IPS-NIHi7 (cell line): ENCODE measurements around the gene DNASE2.

Experiments used
- DNase-seq: peaks from one replicate; pipeline ENCODE4 v3.0.0; 2012; ENCODE audit warnings: mixed read lengths; ENCODE audit errors: extremely low spot score

DNASE2 gene

GRCh38 chr19:12886969-12887747, 5.9 kb upstream of the DNASE2 start, which contains the start of gene KLF1:
Gene KLF1 (minus strand): TSS chr19:12887201. CDS start chr19:12887140, 61 bp downstream.
- DNase-seq: no peak

- no peak for DNase-seq
Measured at GRCh38 chr19:12886651-12886968, 5.4 kb upstream of the DNASE2 start.

- DNase-seq: peak; percentile 29
Measured at GRCh38 chr19:12885749-12886650, 4.8 kb upstream of the DNASE2 start.

- DNase-seq: peak; percentile 89
Measured at GRCh38 chr19:12884926-12885748, 3.9 kb upstream of the DNASE2 start.

- DNase-seq: no peak
Measured at GRCh38 chr19:12884627-12884925, 3.3 kb upstream of the DNASE2 start.

GRCh38 chr19:12884202-12884601, 3.0 kb upstream of the DNASE2 start:
- DNase-seq: no peak

GRCh38 chr19:12882589-12882988, 1.3 kb upstream of the DNASE2 start:
- DNase-seq: no peak

- peak; percentile 40 for DNase-seq
Measured at GRCh38 chr19:12880551-12881171, 588 bp downstream of the DNASE2 start.

- no peak for DNase-seq
Measured at GRCh38 chr19:12875086-12875485, 6.2 kb downstream of the DNASE2 start.

GRCh38 chr19:12873891-12874745, 7.1 kb downstream of the DNASE2 start:
- no peak for DNase-seq

GRCh38 chr19:12872941-12873890, 8.0 kb downstream of the DNASE2 start:
- DNase-seq: peak; percentile 80

GRCh38 chr19:12872255-12872654, 9.0 kb downstream of the DNASE2 start:
- DNase-seq: no peak

GRCh38 chr19:12871681-12872080, 9.6 kb downstream of the DNASE2 start:
- DNase-seq: no peak

GRCh38 chr19:12868540-12869112, 12.6 kb downstream of the DNASE2 start:
- peak; percentile 82 for DNase-seq

- DNase-seq: peak; percentile 96
Measured at GRCh38 chr19:12867120-12868099, 13.8 kb downstream of the DNASE2 start.

- DNase-seq: no peak
Measured at GRCh38 chr19:12866416-12867119, 14.7 kb downstream of the DNASE2 start.

GRCh38 chr19:12865746-12866415, 15.4 kb downstream of the DNASE2 start:
- DNase-seq: peak; percentile 38
